ENCODE measurements around the gene DLX1. TPM values are rescaled to one million over a fixed set of nuclear protein-coding genes. Genes with fewer than 3 reads are reported as not detected.
A peak's percentile ranks its signal among the peaks of the same experiment; 100 is the strongest.

Gene DLX1
- total RNA-seq, 1 experiment from 2014 or later: 3.5 TPM

GRCh38 chr2:172093416-172094293 is 8.3 kb downstream of the DLX1 start:
- CTCF ChIA-PET: no interaction called here
- Histone ChIP-seq H3K36me3 (ENCODE audit: control insufficient read depth, insufficient read depth, low read length) (no peaks in the 10 kb centered on the region), H3K9me3 (ENCODE audit: control insufficient read depth, insufficient read depth, low read depth, low read length) (no peaks in the 10 kb centered on the region), H3K4me1 (ENCODE audit: control insufficient read depth, insufficient read depth, low read length) (peaks cover 23% of the 10 kb centered on the region), H3K27me3 (ENCODE audit: control insufficient read depth, insufficient read depth, low read length) (no peaks in the 10 kb centered on the region; the same call in 1 of the 2 replicates), H3K4me3 (ENCODE audit: low read depth in 2 of 2, low read length in 2 of 2) (peak overlapping the region in 1 of 2 experiments; percentile 67; a peak in 2 of 4 replicates), H3K27ac (ENCODE audit: low read length) (peak overlapping the region; percentile 45; the same call in 1 of the 2 replicates)
- intact Hi-C loops (cut with micrococcal nuclease; ENCODE audit: unreplicated experiment): no loop called here
- in situ Hi-C loops (cut with HindIII; ENCODE audit: low pct_unique_long_range_greater_than_20kb, low sequenced_read_pairs): no loop called here
- ATAC-seq (no peak), DNase-seq (ENCODE audit: low read depth, low spot score) (no peak)
- TF ChIP-seq CTCF (IDR thresholded peaks at IDR 0.05): no peak
- TF ChIP-seq TCF7L2 (IDR thresholded peaks at IDR 0.05; ENCODE audit: low read depth, low read length): no peak
- BruUV-seq (replicated peaks): no TSS peak
- POLR2A ChIA-PET: no interaction called here

- in situ Hi-C loops (cut with HindIII; ENCODE audit: low pct_unique_long_range_greater_than_20kb, low sequenced_read_pairs) (no loop called here), intact Hi-C loops (cut with micrococcal nuclease; ENCODE audit: unreplicated experiment) (no loop called here)
- H3K4me1 ChIP-seq (ENCODE audit: control insufficient read depth, insufficient read depth, low read length): peaks cover 30% of the 10 kb centered on the region
- DNase-seq (ENCODE audit: low read depth, low spot score): no peak
- H3K9me3 ChIP-seq (ENCODE audit: control insufficient read depth, insufficient read depth, low read depth, low read length): no peaks in the 10 kb centered on the region
- no peaks in the 10 kb centered on the region for H3K36me3 ChIP-seq (ENCODE audit: control insufficient read depth, insufficient read depth, low read length)
- peak overlapping the region; percentile 56 to 67 for H3K4me3 ChIP-seq (ENCODE audit: low read depth in 2 of 2, low read length in 2 of 2)
- peak overlapping the region; percentile 82 for H3K27ac ChIP-seq (ENCODE audit: low read length)
- TF ChIP-seq CTCF (IDR thresholded peaks at IDR 0.05): no peak
- 0 out of 2 replicates have a peak, but pooled peaks have one; percentile 60 for TF ChIP-seq SIN3A (IDR thresholded peaks at IDR 0.05; ENCODE audit: borderline replicate concordance, insufficient read depth, low read depth, low read length)
- peak; percentile 4; the same call in 1 of the 2 replicates for ATAC-seq
- BruUV-seq (replicated peaks): no TSS peak
- ChIA-PET CTCF (no interaction called here), POLR2A (interaction anchor here (0.6 kb wide), 1 partner anchor 1111 kb away, joined by 11 read pairs; no protein-coding TSS in a partner anchor)
- H3K27me3 ChIP-seq (ENCODE audit: control insufficient read depth, insufficient read depth, low read length): no peaks in the 10 kb centered on the region; the same call in 1 of the 2 replicates
These were observed 9.2 kb downstream of the DLX1 start for GRCh38 chr2:172094294-172095145.

- POLR2A ChIA-PET: no interaction called here
- intact Hi-C loops (cut with micrococcal nuclease; ENCODE audit: unreplicated experiment): no loop called here
- DNase-seq (ENCODE audit: low read depth, low spot score) (no peak), ATAC-seq (peak; percentile 58)
- in situ Hi-C loops (cut with HindIII; ENCODE audit: low pct_unique_long_range_greater_than_20kb, low sequenced_read_pairs): no loop called here
- TF ChIP-seq SIN3A (IDR thresholded peaks at IDR 0.05; ENCODE audit: borderline replicate concordance, insufficient read depth, low read depth, low read length) (0 out of 2 replicates have a peak, but pooled peaks have one; percentile 18), CTCF (IDR thresholded peaks at IDR 0.05) (no peak)
- H3K27me3 ChIP-seq (ENCODE audit: control insufficient read depth, insufficient read depth, low read length): no peaks in the 10 kb centered on the region; the same call in 1 of the 2 replicates
- peaks cover 33% of the 10 kb centered on the region for H3K4me1 ChIP-seq (ENCODE audit: control insufficient read depth, insufficient read depth, low read length)
- peak overlapping the region; percentile 82 for H3K27ac ChIP-seq (ENCODE audit: low read length)
- BruUV-seq (replicated peaks): no TSS peak
- peak overlapping the region; percentile 56 to 67 for H3K4me3 ChIP-seq (ENCODE audit: low read depth in 2 of 2, low read length in 2 of 2)
- no peaks in the 10 kb centered on the region for H3K9me3 ChIP-seq (ENCODE audit: control insufficient read depth, insufficient read depth, low read depth, low read length)
- H3K36me3 ChIP-seq (ENCODE audit: control insufficient read depth, insufficient read depth, low read length): no peaks in the 10 kb centered on the region
- CTCF ChIA-PET: interaction anchor here (0.7 to 0.9 kb wide), 3 partner anchors 9 to 116 kb away, joined by 3 to 4 read pairs (median 3); no protein-coding TSS in a partner anchor
These were observed 10.0 kb downstream of the DLX1 start for GRCh38 chr2:172095146-172095904.

Measured in Panc1 (cell line).